GM19238 (cell line): Measurements from ENCODE around the gene CCNL1.

Experiments
- DNase-seq: peaks from one replicate; pipeline ENCODE4 v3.0.0; 2011; ENCODE audit warnings: low spot score; ENCODE audit not compliant: insufficient read length

The CCNL1 gene

DNA sequence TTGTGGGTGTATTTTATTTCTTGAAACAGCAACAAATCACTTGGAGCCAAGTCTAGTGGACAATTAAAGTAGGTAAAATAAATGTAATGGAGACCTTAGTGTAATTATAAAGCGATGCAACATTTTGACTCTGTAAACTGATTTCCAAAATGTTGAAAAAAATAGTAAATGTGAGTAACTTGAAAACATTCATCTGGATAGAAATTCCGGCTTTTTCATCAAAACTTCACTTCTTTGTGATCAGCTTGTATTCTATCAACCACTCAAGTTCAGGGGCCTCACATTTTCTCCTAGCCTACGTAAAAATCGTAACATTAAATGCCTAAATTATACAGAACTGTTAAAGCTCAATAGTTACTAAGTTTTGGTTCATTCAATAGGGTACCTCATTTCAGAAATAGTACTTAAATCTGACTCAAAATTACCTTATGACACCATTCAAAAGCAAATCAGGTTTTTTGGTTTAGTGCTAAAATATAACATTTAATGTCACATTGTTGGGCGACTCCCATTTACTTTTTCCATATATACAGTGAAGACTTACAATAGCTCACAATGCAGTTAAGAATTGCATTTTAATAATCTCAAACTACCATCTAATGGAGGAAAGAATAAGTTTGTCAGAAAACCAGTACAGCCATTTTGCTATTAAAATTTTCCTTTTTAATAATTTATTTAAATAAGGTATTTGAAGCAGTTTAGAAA lies 12.7 kb downstream of the CCNL1 start:
- DNase-seq: no peak

DNA sequence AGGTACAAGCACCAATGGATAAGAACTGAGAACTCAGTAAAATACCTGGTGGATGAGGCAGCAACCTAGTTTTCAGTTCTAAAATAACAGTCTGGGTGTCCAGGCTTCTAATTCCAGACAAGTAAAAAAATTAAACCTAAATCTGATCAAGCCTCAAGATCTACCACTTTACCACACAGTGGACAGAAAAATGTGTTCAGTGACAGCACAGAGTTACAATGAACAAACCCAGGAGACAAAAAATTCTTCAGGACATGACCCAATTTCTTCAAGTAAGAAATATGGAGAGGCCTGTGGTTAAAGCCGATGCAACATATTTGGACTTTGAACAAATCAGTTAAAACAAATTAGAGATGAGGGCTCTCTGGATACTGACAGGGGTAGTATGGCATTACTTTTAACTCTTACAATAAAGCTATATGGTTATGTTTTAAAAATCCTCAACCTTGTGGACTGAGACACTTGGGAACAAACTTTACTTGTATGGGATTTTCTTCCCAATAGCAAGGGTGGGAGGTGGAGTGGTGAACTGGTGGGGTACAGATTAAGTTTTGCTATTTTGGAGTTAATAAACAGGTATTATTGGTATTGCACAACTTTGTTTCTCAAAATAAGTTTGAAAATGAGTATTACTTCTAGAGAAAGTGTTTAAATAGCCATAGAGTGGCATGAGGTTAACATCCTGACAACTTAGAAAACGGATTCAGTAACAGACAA lies 14.2 kb downstream of the CCNL1 start:
- DNase-seq: no peak

DNA sequence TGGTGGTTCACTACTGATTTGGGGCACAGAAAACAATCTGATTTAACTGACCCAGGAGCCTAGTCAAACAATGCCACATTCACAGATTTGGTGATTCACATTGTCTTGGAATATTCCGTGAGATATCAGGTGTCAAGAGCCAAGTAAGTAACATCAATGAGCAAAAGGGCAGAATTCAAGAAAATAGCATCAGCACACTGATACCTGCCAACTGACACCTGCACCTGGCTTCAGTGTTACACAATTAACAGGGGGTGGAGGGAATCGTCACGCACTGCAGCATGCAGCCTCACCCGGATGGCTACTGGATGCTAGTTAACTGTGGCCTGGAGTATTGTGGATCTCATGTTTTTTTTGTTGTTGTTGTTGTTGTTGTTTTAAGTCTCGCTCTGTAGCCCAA lies 17.6 kb downstream of the CCNL1 start:
- DNase-seq: no peak

DNA sequence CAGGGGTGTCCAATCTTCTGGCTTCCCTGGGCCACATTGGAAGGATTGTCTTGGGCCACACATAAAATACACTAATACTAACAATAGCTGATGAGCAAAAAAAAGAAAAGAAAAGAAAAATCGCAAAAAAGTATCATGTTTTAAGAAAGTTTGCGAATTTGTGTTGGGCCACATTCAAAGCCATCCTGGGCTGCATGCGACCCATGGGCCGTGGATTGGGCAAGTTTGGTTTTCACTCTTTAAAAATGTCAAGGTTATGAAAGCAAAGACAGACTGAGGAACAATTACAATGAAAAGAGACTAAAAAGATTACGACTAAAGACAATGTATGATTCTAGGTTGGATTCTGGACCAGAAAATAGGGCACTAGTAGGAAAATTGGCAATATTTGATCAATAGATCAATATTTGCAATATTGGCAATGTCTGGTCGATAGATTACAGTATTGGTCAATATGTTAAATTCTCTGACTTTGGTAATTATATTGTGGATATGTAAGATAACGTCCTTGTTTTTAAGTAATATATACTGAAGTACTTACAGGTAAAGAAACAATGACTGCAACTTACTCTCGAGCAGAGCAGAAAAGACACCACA lies 19.9 kb downstream of the CCNL1 start:
- DNase-seq: no peak

DNA sequence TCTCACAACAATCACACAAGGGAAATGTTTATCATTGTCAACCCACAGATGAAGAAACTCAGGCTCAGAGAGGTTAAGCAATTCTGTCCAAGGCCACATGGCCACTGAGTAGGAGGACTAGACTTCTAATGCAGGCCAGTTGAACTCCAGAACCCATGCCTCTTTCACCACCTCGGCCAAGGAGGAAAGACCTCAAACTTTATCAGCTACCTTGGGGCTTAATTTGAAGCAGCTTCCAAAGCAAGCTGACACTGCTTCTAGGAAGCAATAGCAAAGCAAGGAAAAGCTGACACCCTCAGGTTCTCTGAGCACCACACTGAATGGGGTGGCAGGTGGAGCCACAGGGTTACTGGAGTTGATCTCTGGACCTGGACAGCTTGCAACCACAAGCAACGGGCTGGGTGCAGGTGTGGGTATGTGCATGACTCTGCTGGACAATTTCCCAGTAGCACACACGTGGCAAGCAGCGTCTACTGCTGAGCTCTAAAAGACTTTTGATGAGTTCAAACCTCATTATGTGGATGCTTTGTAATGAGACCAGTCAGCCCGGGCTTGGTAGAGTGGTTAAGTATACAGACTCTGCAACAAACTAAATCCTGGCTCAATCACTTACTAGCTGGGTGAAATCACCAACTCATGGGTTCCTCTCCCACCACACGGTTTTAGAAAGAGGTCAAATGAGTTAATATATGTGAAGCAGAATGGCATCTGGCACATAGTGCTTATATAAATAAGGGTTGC lies 23.1 kb downstream of the CCNL1 start:
- DNase-seq: no peak

DNA sequence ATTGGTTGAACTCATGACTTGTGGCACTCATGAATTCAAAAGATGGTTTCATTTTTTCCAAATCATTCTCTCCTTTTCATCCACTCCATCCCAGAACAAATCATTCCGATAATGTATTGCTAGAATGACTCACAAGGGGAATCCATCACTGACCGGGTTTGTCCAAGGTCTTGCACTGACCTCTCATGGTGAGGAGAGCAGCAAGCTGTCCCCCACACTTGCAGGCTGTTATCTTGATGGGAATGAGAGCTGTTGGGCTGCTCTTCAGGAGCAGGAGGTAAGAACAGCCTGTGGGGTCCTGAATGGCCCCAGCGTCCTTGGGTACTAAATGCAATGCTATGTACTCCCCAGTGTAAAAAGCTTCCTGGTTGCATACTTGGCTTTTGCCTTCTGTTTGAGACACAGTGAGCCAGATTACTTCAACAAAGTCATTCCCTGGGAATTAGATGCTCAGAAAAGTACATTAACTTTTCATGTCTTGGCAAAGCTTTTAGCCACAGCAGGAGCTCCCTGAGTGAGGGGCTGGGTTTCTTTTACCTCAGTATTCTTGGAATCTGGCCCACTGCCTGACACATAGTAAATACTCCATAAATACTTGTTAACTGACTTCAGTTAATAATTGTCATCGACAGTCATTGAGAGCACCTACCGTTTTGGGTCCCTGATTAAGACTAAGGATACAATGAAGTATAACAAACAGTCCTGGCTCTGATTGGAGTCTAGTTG lies 24.1 kb downstream of the CCNL1 start:
- no peak for DNase-seq

DNA sequence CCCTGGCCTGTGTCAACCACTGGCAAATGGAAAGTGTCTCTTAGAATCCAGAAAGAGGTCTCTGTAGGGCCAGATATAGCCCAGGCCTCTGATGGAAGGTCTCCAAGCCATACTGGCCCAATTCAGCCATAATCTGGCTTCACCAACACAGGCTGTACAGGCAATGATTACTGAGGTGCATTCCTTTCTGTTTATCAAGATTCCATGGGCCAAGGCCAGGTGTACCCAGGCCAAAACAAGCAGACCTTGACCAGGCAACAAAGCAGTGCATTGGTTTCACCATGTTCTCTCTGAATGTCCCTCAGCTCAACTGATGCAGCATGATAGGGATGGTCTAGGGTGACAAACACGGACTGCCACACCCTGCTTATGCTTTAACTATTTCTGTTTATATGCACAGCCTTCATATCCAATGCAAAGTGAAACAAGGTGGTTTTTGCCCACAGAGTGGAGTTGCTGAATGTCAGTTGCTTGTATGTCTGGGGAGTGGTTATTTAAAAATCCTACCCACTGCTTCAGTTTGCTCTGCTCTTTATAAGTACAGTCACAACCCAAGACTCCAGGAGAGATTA lies 25.2 kb downstream of the CCNL1 start:
- DNase-seq: no peak

DNA sequence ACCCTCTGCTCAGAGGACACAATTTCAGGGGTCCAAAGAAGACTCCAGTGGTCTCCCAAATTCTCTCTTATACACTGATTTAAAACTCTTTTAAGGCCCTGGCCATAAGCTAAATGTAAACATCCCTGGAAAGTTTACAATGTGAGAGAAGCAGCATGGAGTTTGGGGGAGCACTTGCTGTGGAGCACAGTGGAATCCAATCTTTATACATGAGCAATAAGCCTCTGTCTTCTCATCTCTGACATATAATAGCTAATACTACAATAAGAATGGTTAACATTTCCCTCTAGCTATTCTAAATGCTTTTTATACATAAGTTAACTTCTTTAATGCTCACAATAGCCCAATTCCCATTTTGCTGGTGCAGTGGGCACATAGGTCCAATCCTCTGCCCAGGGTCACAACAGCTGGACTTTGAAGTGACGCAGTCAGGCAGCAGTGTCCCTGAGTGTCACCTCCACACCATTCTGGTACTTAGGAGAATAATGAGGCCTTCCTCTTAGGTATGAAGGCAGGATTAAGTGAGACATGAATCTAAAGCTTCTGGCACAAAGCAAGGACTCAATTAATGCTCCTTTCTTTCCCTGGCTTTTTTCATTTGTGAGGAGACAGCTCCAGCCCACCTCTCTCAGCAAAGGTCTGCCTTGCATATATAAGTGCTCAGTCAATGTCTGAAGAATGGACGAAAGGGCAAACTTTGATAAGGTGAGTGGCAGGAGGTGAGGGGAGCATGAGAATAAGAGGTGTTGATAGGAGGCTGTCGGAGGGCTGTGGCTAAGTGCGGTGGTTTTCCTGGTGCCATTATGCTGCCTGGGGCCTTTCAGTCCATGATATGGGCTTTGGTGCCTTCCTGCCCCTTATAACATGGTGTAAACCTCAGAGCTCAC lies 26.3 kb downstream of the CCNL1 start:
- DNase-seq: no peak

DNA sequence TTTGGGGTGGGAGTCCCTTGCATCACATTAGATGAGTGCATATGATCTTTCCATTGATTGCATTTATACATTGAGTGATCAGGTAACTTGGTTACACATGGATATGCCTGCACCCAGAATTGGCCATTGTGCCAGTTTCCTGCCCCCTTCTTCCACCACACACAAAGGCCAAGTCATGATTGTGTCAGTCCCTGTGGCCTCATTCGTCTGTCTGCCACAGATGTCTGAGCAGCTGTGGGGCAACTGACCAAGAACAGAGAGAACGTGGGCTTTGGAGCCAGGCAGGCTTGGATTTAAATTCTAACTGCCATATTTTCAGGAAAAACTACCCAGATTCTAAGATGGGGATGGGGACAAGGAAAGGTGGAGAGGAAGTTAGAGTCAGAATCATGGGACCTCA lies 27.0 kb downstream of the CCNL1 start:
- DNase-seq: no peak

DNA sequence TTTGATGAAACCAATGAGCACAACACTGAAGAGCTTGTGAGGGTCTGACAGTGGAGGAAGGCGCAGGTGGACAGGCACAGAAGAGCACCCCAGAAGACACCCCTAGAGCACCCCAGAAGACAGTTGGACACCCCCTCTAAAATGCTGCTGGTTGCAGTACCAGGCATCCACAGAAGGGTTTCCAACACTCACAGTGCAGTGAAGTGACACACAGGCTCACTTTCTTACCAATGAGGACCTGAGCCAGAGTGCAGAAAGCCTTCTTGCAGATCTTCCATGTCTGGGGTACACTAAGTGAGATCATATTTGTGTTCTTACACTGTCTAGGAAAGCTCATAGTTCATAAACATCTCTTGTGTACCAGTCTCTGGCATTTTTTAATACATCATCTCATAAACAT lies 27.6 kb downstream of the CCNL1 start:
- DNase-seq: no peak

DNA sequence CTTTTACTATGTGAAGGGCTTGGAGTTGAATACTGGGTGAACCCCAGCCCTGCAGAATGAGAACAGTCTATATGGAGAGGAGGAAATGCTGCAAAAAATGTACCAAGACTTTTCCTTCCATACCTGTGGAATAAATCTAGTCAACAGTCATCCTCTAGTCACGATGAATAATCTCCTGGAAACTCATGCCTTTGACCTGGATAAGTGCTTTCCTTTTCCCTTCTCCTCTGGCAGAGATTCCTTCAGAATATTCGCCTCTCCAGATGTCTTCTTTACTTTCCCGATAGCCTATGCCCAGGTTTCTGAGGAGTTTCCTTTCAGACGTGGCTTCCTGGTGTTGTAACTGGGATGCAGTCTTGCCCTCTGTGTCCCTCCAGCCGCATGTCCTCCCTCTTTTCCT lies 28.1 kb downstream of the CCNL1 start:
- DNase-seq: no peak

DNA sequence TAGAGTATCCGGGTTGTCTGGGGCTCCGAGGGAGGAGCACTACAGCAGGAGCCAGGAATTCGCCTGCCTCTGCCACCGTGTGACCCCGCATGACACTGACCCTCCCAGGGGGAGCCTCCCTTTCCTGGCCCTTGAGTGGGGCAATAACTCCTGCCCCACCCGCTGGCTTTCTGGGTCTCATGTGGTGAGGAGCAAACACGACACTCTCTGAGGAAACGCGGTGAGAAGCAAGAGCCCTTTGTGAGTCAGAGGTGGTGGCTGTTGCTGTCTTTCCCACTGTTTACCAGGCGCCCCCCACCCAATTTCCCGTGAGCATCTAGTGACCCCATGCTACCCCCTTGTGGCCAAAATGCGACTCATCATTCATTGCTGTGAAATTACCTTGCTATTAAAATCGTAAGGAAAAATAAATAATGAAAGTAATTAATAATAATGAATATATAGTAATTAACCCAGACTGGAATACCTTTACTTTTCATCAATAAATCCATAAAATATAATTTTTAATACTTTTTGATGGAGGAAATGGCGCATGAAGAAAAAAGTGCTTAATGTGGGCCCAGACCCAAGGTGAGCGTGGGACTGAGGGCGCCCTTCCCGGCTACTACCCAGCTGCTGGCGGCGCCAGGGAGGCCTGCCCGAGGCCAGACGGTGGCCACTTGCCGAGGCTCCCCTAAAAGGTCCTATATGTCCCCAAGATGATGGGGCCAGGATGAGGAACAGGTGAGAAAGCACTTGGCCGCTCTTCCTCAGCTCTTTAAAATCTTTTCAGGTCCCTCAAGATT lies 29.3 kb downstream of the CCNL1 start:
- DNase-seq: no peak

DNA sequence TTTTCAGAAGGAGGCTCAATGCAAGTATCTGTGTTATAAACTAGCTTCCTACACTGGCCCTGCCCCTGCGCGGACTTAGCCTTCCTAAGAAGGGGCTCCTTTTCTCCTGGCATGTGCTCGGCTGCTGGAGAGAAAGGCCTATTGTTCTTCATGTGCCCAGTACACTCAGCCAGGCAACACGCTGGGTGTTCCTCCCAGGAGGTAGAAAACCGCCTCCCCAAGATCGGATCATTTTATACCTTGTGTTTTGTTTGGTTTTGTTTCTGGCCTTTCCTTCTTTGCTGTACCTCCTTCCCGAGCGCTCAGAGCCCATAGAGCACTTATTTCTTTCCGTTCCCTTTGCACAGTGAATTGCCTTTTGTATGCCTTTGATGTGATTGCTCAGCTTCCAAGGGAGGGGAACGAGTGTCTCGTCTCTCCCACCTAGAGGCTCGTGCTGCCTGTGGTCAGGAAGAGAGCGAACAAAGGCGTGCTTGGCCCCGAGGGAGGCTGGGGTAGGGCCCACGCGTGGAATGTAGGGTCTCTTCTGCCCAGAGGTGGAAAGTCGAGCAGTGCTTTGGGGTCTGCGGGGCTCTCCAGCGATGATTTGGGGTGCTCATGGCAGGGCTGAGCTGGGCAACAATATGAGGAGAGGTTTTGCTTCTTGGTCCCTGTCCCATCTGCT lies 30.0 kb downstream of the CCNL1 start:
- DNase-seq: no peak

DNA sequence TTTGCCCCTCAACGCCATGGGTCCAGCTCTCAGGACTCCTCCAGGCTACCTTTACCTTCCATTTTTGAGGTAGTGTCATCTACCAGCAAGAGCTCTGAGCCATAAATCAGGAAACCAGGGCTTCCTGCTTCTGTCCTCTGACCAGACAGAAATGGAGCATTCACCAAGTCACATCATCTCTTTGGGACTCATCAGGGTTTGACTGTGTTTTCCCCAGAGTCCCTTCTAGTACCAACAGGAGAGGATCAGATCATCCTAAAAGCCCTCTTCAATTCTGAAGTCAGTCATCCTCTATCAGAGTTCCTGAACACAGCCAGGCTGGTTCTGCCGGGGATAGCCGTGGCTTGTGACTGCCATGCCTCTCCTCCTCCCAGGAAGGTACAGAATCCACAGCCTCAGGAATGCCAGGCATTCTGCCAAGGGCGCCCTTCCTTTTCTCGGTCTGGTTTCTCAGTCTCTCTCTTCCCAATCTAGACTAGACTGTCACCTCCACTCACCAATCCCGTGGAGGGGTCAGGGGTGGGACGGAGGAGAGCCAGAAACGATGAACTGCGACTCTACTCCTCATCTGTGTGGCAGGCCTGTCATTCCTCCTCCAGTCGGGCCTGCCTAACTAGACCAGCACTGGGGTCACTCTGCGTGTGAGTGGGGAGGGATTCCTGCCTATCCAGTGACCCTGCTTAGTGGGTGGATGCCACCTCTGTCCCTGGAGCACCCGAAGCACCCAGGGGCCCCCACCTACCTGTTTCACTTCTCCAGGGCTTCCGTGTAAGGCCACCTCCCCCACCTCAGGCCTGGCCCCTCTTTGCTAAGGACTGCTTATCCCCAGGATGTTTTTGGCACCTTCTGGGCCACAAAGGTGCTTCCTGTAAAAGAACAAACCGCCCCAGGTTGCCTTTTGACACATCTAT lies 30.9 kb downstream of the CCNL1 start:
- DNase-seq: no peak

DNA sequence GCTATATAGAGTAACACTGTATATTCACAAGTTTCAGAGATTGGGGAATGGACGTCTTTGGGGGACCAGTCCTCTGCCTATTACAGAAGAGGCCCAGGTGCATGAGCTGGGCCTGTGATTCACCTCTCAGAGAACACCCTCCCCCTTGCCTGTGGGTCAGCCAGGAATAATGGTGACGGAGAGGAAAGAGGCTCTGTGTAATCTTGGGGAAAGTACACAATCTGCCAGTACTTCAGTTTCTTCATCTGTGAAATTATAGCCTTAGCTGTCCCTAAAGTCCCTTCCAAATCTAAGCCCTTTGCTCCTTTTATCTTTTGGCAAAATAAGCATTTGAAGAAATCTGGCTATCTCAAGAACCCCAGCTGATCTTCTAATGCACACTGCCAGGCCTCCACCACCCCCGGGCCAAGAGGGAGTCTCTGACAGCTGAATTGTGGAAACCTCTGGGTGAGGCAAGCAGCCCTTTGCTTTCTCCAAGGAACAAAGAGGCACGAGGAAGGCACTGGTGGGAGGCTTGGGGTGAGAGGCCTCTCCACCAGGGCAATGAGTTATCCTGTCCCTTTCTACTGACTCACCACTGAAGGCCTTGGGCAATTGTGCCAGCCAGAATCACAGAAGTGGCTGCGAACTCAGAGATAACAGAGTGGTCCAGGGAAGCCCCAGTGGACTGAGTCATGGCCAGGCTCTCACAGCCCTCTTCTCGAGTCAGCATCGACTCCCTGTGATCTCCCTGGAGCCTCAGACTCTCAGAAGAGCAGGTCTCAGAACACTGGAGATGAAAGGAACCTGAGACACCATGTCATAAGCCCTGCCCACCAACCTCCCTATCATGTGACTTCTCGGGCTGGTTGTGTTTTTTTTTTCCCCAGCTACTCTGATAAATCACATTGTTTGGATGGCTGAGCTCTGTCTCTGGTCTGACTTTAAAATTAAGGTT lies 31.8 kb downstream of the CCNL1 start:
- DNase-seq: no peak

DNA sequence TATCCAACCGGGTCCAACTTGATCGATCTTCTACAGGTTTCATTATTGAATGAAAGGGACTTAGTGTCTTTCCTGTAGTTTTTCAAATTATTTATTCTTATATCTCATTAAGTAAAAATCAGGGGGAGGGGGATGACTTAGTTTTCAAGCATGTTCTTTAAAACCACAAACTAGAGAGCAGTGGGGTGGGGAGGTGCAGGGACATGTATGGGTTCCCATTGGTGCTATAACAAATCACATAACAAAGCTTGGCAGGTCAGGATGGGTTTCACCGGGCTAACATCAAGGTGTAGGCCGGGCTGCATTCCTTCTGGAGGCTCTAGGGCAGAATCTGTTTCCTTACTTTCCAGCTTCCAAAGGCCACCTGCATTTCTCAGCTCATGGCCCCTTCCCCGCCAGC lies 32.7 kb downstream of the CCNL1 start:
- DNase-seq: no peak

DNA sequence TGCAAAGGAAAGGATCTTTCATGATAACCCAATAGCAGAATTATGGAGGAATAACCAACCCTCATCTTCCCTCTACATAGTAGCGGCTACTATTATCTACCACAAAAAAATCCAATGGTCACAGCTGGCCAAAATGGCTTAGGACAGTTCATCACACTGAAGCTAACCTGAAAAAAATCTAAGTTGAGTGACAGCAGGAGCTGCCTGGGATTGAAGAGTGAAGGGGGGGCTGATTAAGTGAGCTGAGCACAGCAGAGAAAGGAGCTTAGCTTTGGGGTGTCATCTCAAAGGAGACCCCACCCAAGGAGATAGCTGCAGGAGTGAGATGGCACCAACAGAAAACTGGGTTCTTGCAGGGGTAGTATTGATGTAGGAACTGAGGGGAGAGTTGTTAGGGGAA lies 33.6 kb downstream of the CCNL1 start:
- no peak for DNase-seq
